H1 (cell line): ENCODE data around the gene SYT2.

Experiments used
- CTCF ChIP-seq, 3 experiments: IDR thresholded peaks; 1 replicate in 2 of 3; 2 replicates in 1 of 3; pipeline versions ENCODE4 v1.5.1 to v1.6.1; 2011; ENCODE audit warnings: low read length in 3 of 3, mild to moderate bottlenecking in 3 of 3, inconsistent platforms in 2 of 3, low read depth in 1 of 3, moderate library complexity in 1 of 3; ENCODE audit not compliant: insufficient read depth in 1 of 3; ENCODE audit errors: control extremely low read depth in 1 of 3
- EP300 ChIP-seq, 2 experiments: IDR thresholded peaks; 1 replicate in 1 of 2; 2 replicates in 1 of 2; pipeline ENCODE4 v1.6.1; 2011 to 2012; ENCODE audit warnings: low read depth in 2 of 2, low read length in 2 of 2, mild to moderate bottlenecking in 2 of 2, borderline replicate concordance in 1 of 2, inconsistent platforms in 1 of 2, moderate library complexity in 1 of 2
- POLR2AphosphoS5 ChIP-seq: IDR thresholded peaks from 2 replicates; pipeline ENCODE4 v1.6.1; 2011; ENCODE audit warnings: low read depth, low read length
- RBBP5 ChIP-seq: IDR thresholded peaks from 2 replicates; pipeline ENCODE4 v1.7.1; 2012; ENCODE audit warnings: low read depth, mild to moderate bottlenecking, inconsistent platforms, low read length, moderate library complexity, borderline replicate concordance
- SP1 ChIP-seq: IDR thresholded peaks from 2 replicates; pipeline ENCODE4 v1.6.1; 2011; ENCODE audit warnings: low read depth, low read length
- TEAD4 ChIP-seq: IDR thresholded peaks from 2 replicates; pipeline ENCODE4 v1.6.1; 2012; ENCODE audit warnings: low read depth, low read length, inconsistent platforms, mixed read lengths

GRCh38 chr1:202596638-202597037 is 113.6 kb downstream of the SYT2 start:
- TF ChIP-seq SP1: no peak
- TF ChIP-seq TEAD4: no peak
- TF ChIP-seq CTCF (IDR thresholded peaks at IDR 0.05; ENCODE audit: control extremely low read depth in 1 of 3, insufficient read depth in 1 of 3, low read depth in 1 of 3, low read length in 3 of 3): no peak
- TF ChIP-seq RBBP5: no peak
- TF ChIP-seq EP300 (IDR thresholded peaks at IDR 0.05; ENCODE audit: borderline replicate concordance in 1 of 2, low read depth in 2 of 2, low read length in 2 of 2): no peak
- no peak for TF ChIP-seq POLR2AphosphoS5
